Mesothelial cell of epicardium (in vitro differentiated cells): ENCODE measurements around the gene UAP1L1. TPM values are rescaled to one million over a fixed set of nuclear protein-coding genes. Genes with fewer than 3 reads are reported as not detected.
"Not testable (repeated sequence)": the region's sequence is repeated elsewhere in the genome, so short reads cannot be mapped to it uniquely, and the experiment has no call there.

Experiments used
- DNase-seq, 2 experiments: peaks; one replicate each; pipeline ENCODE4 v3.0.0; 2021; ENCODE audit warnings: low spot score in 2 of 2; ENCODE audit not compliant: unreplicated experiment in 2 of 2
- H3K27ac Mint-ChIP-seq: 2 replicates; pipeline ENCODE4 v1.8.0; 2021; ENCODE audit warnings: mixed read lengths
- H3K27me3 Mint-ChIP-seq: 2 replicates; pipeline ENCODE4 v1.8.0; 2021; ENCODE audit warnings: low read depth, mixed read lengths
- H3K36me3 Mint-ChIP-seq: 2 replicates; pipeline ENCODE4 v1.8.0; 2021; ENCODE audit warnings: mixed read lengths
- H3K4me1 Mint-ChIP-seq: 2 replicates; pipeline ENCODE4 v1.8.0; 2021; ENCODE audit warnings: mixed read lengths
- H3K4me3 Mint-ChIP-seq: 2 replicates; pipeline ENCODE4 v1.8.0; 2021; ENCODE audit warnings: mild to moderate bottlenecking, moderate library complexity, mixed read lengths
- H3K9me3 Mint-ChIP-seq: 2 replicates; pipeline ENCODE4 v1.8.0; 2021; ENCODE audit warnings: mixed read lengths
- CTCF ChIP-seq: fragments of 200-600 bp; sonication (generic); IDR thresholded peaks from one replicate; pipeline ENCODE4 v1.5.0; 2021; ENCODE audit warnings: antibody characterized with exemption; ENCODE audit not compliant: unreplicated experiment
- total RNA-seq: library from RNA; stranded (reverse); gene quantifications from 3 replicates; pipeline ENCODE4 v1.2.1, GENCODE V29; 2021

UAP1L1 gene
- total RNA-seq, 1 donor from 2014 or later: 5.5 TPM

GRCh38 chr9:137123468-137123837 is 46.1 kb downstream of the UAP1L1 start:
- Mint-ChIP-seq H3K27me3 (no peaks in the 10 kb centered on the region), H3K4me3 (no peak overlapping the region), H3K27ac (no peak overlapping the region), H3K9me3 (no peaks in the 10 kb centered on the region), H3K36me3 (peaks cover 2% of the 10 kb centered on the region), H3K4me1 (peaks cover 17% of the 10 kb centered on the region)
- no peak for DNase-seq
- no peak for TF ChIP-seq CTCF

- not testable (repeated sequence) for DNase-seq, H3K4me3 Mint-ChIP-seq, H3K9me3 Mint-ChIP-seq, H3K27me3 Mint-ChIP-seq, H3K27ac Mint-ChIP-seq, H3K36me3 Mint-ChIP-seq
- peaks cover 23% of the 10 kb centered on the region for H3K4me1 Mint-ChIP-seq
Observed at GRCh38 chr9:137123952-137124462, 46.7 kb downstream of the UAP1L1 start.

- no peaks in the 10 kb centered on the region for H3K9me3 Mint-ChIP-seq
- peaks cover 3% of the 10 kb centered on the region for H3K27me3 Mint-ChIP-seq
- H3K27ac Mint-ChIP-seq: peak overlapping the region; percentile 19
- no peak for TF ChIP-seq CTCF
- H3K36me3 Mint-ChIP-seq: peaks cover 2% of the 10 kb centered on the region
- DNase-seq: no peak
- no peak overlapping the region for H3K4me3 Mint-ChIP-seq
- peaks cover 23% of the 10 kb centered on the region for H3K4me1 Mint-ChIP-seq
Observed at GRCh38 chr9:137126786-137127185, 49.5 kb downstream of the UAP1L1 start.

- Mint-ChIP-seq H3K27ac (peak overlapping the region; percentile 19), H3K36me3 (peaks cover 2% of the 10 kb centered on the region), H3K9me3 (no peaks in the 10 kb centered on the region)
Observed at GRCh38 chr9:137127301-137128157, 50.2 kb downstream of the UAP1L1 start.

GRCh38 chr9:137128158-137128861 is 51.0 kb downstream of the UAP1L1 start:
- H3K36me3 Mint-ChIP-seq: peaks cover 2% of the 10 kb centered on the region

More at GRCh38 chr9:137127301-137128157, 50.2 kb downstream of the UAP1L1 start:
- Mint-ChIP-seq H3K27me3 (peaks cover 5% of the 10 kb centered on the region), H3K4me3 (peak overlapping the region; percentile 83), H3K4me1 (peaks cover 21% of the 10 kb centered on the region)
- DNase-seq: no peak
- no peak for TF ChIP-seq CTCF

More at GRCh38 chr9:137128158-137128861, 51.0 kb downstream of the UAP1L1 start:
- no peak for DNase-seq
- no peak for TF ChIP-seq CTCF
- peak overlapping the region; percentile 83 for H3K4me3 Mint-ChIP-seq
- peak overlapping the region; percentile 85 for H3K27ac Mint-ChIP-seq
- no peaks in the 10 kb centered on the region for H3K9me3 Mint-ChIP-seq
- H3K4me1 Mint-ChIP-seq: peaks cover 21% of the 10 kb centered on the region
- peaks cover 12% of the 10 kb centered on the region for H3K27me3 Mint-ChIP-seq
